HL-60 (cell line): ENCODE data around the gene CRTC1.

Source experiments
- GABPA ChIP-seq: IDR thresholded peaks from 2 replicates; pipeline ENCODE4 v1.6.1; 2012; ENCODE audit warnings: low read depth
- POLR2AphosphoS5 ChIP-seq: IDR thresholded peaks from 2 replicates; pipeline ENCODE4 v1.6.1; 2012; ENCODE audit warnings: low read depth
- TF ChIP-seq, protein P1 (sequence below): IDR thresholded peaks from one replicate; pipeline ENCODE4 v1.5.1; 2011; ENCODE audit warnings: low read length, control low read depth, inconsistent platforms; ENCODE audit not compliant: insufficient read depth
- TF ChIP-seq, protein P2 (sequence below): IDR thresholded peaks from 2 replicates; pipeline ENCODE4 v1.6.1; 2012; ENCODE audit warnings: low read depth; ENCODE audit not compliant: insufficient replicate concordance

DNA sequence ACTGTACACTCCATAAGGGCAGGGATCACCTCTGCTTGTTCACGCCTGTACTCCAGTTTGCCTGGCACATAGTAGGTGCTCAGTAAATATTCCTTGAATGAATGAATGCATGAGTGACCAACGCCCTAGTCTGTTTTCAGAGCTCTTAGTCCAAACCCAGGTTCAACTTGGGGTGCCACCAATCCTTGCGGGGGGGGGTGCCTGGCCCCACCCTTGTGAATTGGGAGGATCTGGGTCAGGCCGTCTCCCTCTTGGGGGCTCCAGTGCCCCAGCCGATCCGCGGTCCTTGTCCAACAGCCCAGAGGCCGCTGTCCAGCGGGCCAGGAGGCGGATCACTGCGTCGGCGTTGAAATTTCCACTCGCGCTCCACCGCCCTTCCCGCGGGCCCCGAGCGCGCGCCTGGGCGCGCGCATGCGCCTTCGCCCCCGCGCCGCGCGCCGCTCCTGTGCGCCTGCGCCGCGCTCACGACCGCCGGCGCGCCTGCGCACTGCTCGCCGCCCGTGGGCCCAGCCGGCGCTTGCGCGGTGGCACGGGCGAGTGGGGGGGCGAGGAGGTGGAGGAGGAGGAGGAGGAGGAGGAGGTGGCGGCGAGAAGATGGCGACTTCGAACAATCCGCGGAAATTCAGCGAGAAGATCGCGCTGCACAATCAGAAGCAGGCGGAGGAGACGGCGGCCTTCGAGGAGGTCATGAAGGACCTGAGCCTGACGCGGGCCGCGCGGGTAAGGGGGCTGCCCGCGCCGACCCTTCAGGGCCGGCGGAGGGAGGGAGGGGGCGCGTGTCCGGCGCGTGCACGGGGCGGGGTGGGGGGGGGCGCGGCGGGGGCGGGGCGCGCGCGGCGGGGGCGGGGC, at the start of gene CRTC1:
- peak; percentile 67; the same call in 1 of the 2 replicates for TF ChIP-seq POLR2AphosphoS5
- TF ChIP-seq, protein P1, sequence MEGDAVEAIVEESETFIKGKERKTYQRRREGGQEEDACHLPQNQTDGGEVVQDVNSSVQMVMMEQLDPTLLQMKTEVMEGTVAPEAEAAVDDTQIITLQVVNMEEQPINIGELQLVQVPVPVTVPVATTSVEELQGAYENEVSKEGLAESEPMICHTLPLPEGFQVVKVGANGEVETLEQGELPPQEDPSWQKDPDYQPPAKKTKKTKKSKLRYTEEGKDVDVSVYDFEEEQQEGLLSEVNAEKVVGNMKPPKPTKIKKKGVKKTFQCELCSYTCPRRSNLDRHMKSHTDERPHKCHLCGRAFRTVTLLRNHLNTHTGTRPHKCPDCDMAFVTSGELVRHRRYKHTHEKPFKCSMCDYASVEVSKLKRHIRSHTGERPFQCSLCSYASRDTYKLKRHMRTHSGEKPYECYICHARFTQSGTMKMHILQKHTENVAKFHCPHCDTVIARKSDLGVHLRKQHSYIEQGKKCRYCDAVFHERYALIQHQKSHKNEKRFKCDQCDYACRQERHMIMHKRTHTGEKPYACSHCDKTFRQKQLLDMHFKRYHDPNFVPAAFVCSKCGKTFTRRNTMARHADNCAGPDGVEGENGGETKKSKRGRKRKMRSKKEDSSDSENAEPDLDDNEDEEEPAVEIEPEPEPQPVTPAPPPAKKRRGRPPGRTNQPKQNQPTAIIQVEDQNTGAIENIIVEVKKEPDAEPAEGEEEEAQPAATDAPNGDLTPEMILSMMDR, result no peak
- TF ChIP-seq, protein P2, sequence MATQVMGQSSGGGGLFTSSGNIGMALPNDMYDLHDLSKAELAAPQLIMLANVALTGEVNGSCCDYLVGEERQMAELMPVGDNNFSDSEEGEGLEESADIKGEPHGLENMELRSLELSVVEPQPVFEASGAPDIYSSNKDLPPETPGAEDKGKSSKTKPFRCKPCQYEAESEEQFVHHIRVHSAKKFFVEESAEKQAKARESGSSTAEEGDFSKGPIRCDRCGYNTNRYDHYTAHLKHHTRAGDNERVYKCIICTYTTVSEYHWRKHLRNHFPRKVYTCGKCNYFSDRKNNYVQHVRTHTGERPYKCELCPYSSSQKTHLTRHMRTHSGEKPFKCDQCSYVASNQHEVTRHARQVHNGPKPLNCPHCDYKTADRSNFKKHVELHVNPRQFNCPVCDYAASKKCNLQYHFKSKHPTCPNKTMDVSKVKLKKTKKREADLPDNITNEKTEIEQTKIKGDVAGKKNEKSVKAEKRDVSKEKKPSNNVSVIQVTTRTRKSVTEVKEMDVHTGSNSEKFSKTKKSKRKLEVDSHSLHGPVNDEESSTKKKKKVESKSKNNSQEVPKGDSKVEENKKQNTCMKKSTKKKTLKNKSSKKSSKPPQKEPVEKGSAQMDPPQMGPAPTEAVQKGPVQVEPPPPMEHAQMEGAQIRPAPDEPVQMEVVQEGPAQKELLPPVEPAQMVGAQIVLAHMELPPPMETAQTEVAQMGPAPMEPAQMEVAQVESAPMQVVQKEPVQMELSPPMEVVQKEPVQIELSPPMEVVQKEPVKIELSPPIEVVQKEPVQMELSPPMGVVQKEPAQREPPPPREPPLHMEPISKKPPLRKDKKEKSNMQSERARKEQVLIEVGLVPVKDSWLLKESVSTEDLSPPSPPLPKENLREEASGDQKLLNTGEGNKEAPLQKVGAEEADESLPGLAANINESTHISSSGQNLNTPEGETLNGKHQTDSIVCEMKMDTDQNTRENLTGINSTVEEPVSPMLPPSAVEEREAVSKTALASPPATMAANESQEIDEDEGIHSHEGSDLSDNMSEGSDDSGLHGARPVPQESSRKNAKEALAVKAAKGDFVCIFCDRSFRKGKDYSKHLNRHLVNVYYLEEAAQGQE, result peak; percentile 84
- no peak for TF ChIP-seq GABPA
